Mammary epithelial cell (primary cell): Measurements from ENCODE around the gene HS3ST5.

Source experiments
- EZH2 ChIP-seq: IDR thresholded peaks from 2 replicates; pipeline ENCODE4 v1.6.1; 2012; ENCODE audit warnings: low read length, inconsistent platforms, borderline replicate concordance
- TF ChIP-seq, protein P1 (sequence below), 2 donors: IDR thresholded peaks in 1 of 2; conservative IDR thresholded peaks in 1 of 2; 2 replicates each; pipeline ENCODE4 v1.5.1; 2011 to 2012; ENCODE audit warnings: inconsistent platforms in 2 of 2, low read length in 2 of 2, mild to moderate bottlenecking in 2 of 2, control low read depth in 1 of 2, low read depth in 1 of 2; ENCODE audit not compliant: insufficient read depth in 1 of 2; ENCODE audit errors: extremely low read depth in 1 of 2

GRCh38 chr6:114342086-114342825 is 567 bp downstream of the HS3ST5 start:
- TF ChIP-seq, protein P1, sequence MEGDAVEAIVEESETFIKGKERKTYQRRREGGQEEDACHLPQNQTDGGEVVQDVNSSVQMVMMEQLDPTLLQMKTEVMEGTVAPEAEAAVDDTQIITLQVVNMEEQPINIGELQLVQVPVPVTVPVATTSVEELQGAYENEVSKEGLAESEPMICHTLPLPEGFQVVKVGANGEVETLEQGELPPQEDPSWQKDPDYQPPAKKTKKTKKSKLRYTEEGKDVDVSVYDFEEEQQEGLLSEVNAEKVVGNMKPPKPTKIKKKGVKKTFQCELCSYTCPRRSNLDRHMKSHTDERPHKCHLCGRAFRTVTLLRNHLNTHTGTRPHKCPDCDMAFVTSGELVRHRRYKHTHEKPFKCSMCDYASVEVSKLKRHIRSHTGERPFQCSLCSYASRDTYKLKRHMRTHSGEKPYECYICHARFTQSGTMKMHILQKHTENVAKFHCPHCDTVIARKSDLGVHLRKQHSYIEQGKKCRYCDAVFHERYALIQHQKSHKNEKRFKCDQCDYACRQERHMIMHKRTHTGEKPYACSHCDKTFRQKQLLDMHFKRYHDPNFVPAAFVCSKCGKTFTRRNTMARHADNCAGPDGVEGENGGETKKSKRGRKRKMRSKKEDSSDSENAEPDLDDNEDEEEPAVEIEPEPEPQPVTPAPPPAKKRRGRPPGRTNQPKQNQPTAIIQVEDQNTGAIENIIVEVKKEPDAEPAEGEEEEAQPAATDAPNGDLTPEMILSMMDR (conservative IDR thresholded peaks at IDR 0.05 in 1 of 2, IDR thresholded peaks at IDR 0.05 in 1 of 2; ENCODE audit: extremely low read depth in 1 of 2, insufficient read depth in 1 of 2, low read depth in 1 of 2, low read length in 2 of 2) = no peak
- TF ChIP-seq EZH2 = peak; percentile 36
